Peyer's patch (tissue), 4 donors: ENCODE measurements around the gene MTMR3.

ENCODE experiments used
- CTCF ChIP-seq, 6 experiments: fragments of 450-650 bp in 4 of 6; fragments of 200-600 bp in 2 of 6; sonication (generic) in 1 of 6; IDR thresholded peaks; one replicate each; pipeline ENCODE4 v1.5.1; 2017 to 2019; ENCODE audit warnings: antibody characterized with exemption in 6 of 6, mild to moderate bottlenecking in 3 of 6, moderate library complexity in 1 of 6
- POLR2A ChIP-seq, 2 donors: fragments of 450-650 bp; IDR thresholded peaks; one replicate each; pipeline ENCODE4 v1.5.1; 2017; ENCODE audit warnings: antibody characterized with exemption in 2 of 2, mild to moderate bottlenecking in 2 of 2, moderate library complexity in 2 of 2

- no peak for TF ChIP-seq POLR2A (IDR thresholded peaks at IDR 0.05)
- no peak for TF ChIP-seq CTCF (IDR thresholded peaks at IDR 0.05)
Measured at GRCh38 chr22:29947410-29948384, 64.7 kb downstream of the MTMR3 start.
